SK-N-SH (cell line): ENCODE measurements around the gene NUCB1.

Experiments
- CTCF ChIP-seq: fragments of 200-600 bp; sonication (generic); IDR thresholded peaks from 2 replicates; pipeline ENCODE4 v1.6.1; 2017; ENCODE audit warnings: antibody characterized with exemption, mild to moderate bottlenecking, moderate library complexity
- EZH2phosphoT487 ChIP-seq: fragments of 200-600 bp; sonication (generic); IDR thresholded peaks from 2 replicates; pipeline ENCODE4 v1.6.1; 2017; ENCODE audit warnings: low read depth, mixed run types, mild to moderate bottlenecking, antibody characterized with exemption, moderate library complexity, borderline replicate concordance
- JUND ChIP-seq: IDR thresholded peaks from 2 replicates; pipeline ENCODE4 v1.4.0; 2012
- MAX ChIP-seq: IDR thresholded peaks from 2 replicates; pipeline ENCODE4 v1.4.0; 2012; ENCODE audit warnings: low read depth
- NRF1 ChIP-seq: IDR thresholded peaks from 2 replicates; pipeline ENCODE4 v1.6.1; 2012; ENCODE audit warnings: low read depth, mild to moderate bottlenecking, low read length
- POLR2AphosphoS5 ChIP-seq: IDR thresholded peaks from 2 replicates; pipeline ENCODE4 v1.6.1; 2012; ENCODE audit warnings: low read depth, low read length
- RAD21 ChIP-seq: IDR thresholded peaks from 2 replicates; pipeline ENCODE4 v1.6.1; 2012; ENCODE audit warnings: mild to moderate bottlenecking, low read length
- SIN3A ChIP-seq: IDR thresholded peaks from 2 replicates; pipeline ENCODE4 v1.6.1; 2012; ENCODE audit warnings: low read depth, mild to moderate bottlenecking, low read length, moderate library complexity, borderline replicate concordance
- TCF12 ChIP-seq: IDR thresholded peaks from 2 replicates; pipeline ENCODE4 v1.4.0; 2012
- YY1 ChIP-seq: IDR thresholded peaks from 2 replicates; pipeline ENCODE4 v1.4.0; 2012; ENCODE audit warnings: low read depth, mild to moderate bottlenecking
- TF ChIP-seq, protein P1 (sequence below): fragments of 150-350 bp; IDR thresholded peaks from 2 replicates; pipeline ENCODE4 v1.6.1; 2017; ENCODE audit warnings: antibody characterized with exemption, low read length, low read depth, borderline replicate concordance
- TF ChIP-seq, protein P2 (sequence below): IDR thresholded peaks from 2 replicates; pipeline ENCODE4 v1.6.1; 2012; ENCODE audit warnings: mild to moderate bottlenecking, low read depth, low read length, moderate library complexity

DNA sequence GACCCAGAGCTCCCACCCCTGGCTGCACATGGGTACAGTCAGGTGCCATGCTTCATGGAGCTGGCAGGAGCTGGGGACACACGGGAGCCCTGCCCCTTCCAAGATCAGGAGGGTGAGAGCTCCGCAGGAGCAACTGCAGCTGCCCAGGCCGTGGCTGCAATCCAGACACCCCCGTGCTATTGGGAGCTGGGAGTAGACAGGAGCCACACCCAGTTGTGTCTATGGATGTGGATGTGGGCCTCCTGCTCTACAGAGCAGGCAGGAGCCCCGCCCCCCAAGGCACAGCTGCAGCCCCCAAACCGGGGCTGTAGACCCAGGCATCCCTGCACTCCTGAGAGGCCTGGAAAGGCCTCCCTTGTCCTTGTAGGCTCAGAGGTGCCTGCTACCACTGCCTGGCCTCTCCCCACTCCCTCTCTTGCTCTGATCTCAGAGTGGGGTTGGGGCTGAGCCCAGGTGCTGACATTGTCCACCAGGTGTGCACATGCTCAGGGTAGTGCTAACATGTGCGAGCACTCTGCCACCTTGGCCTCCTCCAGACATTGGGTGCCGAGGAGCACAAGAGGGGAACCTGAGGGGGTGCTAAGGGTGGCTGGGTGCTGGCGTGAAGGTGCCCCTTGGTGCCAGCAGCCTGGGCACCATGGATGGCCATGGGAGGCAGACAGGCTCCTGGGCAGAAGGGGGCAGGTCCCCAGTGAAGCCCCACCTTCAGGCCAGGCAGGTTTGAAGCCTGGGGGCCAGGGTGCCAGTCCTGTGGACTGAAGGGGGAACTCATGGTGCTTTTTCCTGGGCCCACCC lies 46.5 kb downstream of the NUCB1 start:
- TF ChIP-seq, protein P1, sequence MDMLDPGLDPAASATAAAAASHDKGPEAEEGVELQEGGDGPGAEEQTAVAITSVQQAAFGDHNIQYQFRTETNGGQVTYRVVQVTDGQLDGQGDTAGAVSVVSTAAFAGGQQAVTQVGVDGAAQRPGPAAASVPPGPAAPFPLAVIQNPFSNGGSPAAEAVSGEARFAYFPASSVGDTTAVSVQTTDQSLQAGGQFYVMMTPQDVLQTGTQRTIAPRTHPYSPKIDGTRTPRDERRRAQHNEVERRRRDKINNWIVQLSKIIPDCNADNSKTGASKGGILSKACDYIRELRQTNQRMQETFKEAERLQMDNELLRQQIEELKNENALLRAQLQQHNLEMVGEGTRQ: no peak
- TF ChIP-seq, protein P2, sequence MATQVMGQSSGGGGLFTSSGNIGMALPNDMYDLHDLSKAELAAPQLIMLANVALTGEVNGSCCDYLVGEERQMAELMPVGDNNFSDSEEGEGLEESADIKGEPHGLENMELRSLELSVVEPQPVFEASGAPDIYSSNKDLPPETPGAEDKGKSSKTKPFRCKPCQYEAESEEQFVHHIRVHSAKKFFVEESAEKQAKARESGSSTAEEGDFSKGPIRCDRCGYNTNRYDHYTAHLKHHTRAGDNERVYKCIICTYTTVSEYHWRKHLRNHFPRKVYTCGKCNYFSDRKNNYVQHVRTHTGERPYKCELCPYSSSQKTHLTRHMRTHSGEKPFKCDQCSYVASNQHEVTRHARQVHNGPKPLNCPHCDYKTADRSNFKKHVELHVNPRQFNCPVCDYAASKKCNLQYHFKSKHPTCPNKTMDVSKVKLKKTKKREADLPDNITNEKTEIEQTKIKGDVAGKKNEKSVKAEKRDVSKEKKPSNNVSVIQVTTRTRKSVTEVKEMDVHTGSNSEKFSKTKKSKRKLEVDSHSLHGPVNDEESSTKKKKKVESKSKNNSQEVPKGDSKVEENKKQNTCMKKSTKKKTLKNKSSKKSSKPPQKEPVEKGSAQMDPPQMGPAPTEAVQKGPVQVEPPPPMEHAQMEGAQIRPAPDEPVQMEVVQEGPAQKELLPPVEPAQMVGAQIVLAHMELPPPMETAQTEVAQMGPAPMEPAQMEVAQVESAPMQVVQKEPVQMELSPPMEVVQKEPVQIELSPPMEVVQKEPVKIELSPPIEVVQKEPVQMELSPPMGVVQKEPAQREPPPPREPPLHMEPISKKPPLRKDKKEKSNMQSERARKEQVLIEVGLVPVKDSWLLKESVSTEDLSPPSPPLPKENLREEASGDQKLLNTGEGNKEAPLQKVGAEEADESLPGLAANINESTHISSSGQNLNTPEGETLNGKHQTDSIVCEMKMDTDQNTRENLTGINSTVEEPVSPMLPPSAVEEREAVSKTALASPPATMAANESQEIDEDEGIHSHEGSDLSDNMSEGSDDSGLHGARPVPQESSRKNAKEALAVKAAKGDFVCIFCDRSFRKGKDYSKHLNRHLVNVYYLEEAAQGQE: no peak
- TF ChIP-seq YY1 (no peak), EZH2phosphoT487 (no peak), CTCF (no peak), JUND (no peak), SIN3A (no peak), TCF12 (no peak), POLR2AphosphoS5 (no peak), NRF1 (no peak), MAX (no peak), RAD21 (no peak)
